ENCODE measurements around the gene ATXN2. TPM values are rescaled to one million over a fixed set of nuclear protein-coding genes. Genes with fewer than 3 reads are reported as not detected.
"Not testable (repeated sequence)": the region's sequence is repeated elsewhere in the genome, so short reads cannot be mapped to it uniquely, and the experiment has no call there.

ATXN2 gene
- total RNA-seq, 6 experiments from 2014 or later = 80.7 to 110 (median 91.9) TPM

- peaks cover 3% of the 10 kb centered on the region for H3K36me3 Mint-ChIP-seq (ENCODE audit: low read depth)
- no peaks in the 10 kb centered on the region for H3K9me3 Mint-ChIP-seq
- no peak overlapping the region for H3K27ac Mint-ChIP-seq
- peaks cover 7% of the 10 kb centered on the region; the same call in 1 of the 2 replicates for H3K27me3 Mint-ChIP-seq (ENCODE audit: insufficient read depth)
- no peak overlapping the region for H3K4me3 Mint-ChIP-seq
- DNase-seq = no peak
- TF ChIP-seq CTCF (IDR thresholded peaks at IDR 0.05) = no peak
- H3K4me1 Mint-ChIP-seq (ENCODE audit: low read depth) = peaks cover 22% of the 10 kb centered on the region
These were observed 3.2 kb upstream of the ATXN2 start for GRCh38 chr12:111602348-111602747.

GRCh38 chr12:111600986-111601385, 1.9 kb upstream of the ATXN2 start:
- Mint-ChIP-seq H3K36me3 (ENCODE audit: low read depth) (peaks cover 15% of the 10 kb centered on the region), H3K4me1 (ENCODE audit: low read depth) (peaks cover 19% of the 10 kb centered on the region)
- H3K4me3 Mint-ChIP-seq; H3K27me3 Mint-ChIP-seq (ENCODE audit: insufficient read depth); H3K9me3 Mint-ChIP-seq; H3K27ac Mint-ChIP-seq; DNase-seq: not testable (repeated sequence)

GRCh38 chr12:111600205-111600642, 1.1 kb upstream of the ATXN2 start:
- peak overlapping the region; percentile 89 for H3K4me3 Mint-ChIP-seq
- H3K27me3 Mint-ChIP-seq (ENCODE audit: insufficient read depth) = peaks cover 7% of the 10 kb centered on the region; the same call in 1 of the 2 replicates
- H3K9me3 Mint-ChIP-seq = no peaks in the 10 kb centered on the region
- peaks cover 15% of the 10 kb centered on the region for H3K36me3 Mint-ChIP-seq (ENCODE audit: low read depth)
- peaks cover 24% of the 10 kb centered on the region for H3K4me1 Mint-ChIP-seq (ENCODE audit: low read depth)
- H3K27ac Mint-ChIP-seq = peak overlapping the region; percentile 89
- DNase-seq = no peak
- no peak for TF ChIP-seq CTCF (IDR thresholded peaks at IDR 0.05)

GRCh38 chr12:111599453-111600204, 514 bp upstream of the ATXN2 start:
- DNase-seq = peak; percentile 86
- Mint-ChIP-seq H3K4me3 (peak overlapping the region; percentile 89), H3K27ac (peak overlapping the region; percentile 89), H3K27me3 (ENCODE audit: insufficient read depth) (peaks cover 7% of the 10 kb centered on the region; the same call in 1 of the 2 replicates), H3K36me3 (ENCODE audit: low read depth) (peaks cover 15% of the 10 kb centered on the region), H3K9me3 (no peaks in the 10 kb centered on the region), H3K4me1 (ENCODE audit: low read depth) (peaks cover 30% of the 10 kb centered on the region)
- no peak for TF ChIP-seq CTCF (IDR thresholded peaks at IDR 0.05)

GRCh38 chr12:111597831-111598636, 1.1 kb downstream of the ATXN2 start:
- peaks cover 15% of the 10 kb centered on the region for H3K36me3 Mint-ChIP-seq (ENCODE audit: low read depth)
- H3K4me3 Mint-ChIP-seq = peak overlapping the region; percentile 93
- H3K27me3 Mint-ChIP-seq (ENCODE audit: insufficient read depth) = peaks cover 5% of the 10 kb centered on the region; the same call in 1 of the 2 replicates
- H3K9me3 Mint-ChIP-seq = no peaks in the 10 kb centered on the region
- TF ChIP-seq CTCF (IDR thresholded peaks at IDR 0.05) = no peak
- H3K27ac Mint-ChIP-seq = peak overlapping the region; percentile 89
- peaks cover 46% of the 10 kb centered on the region for H3K4me1 Mint-ChIP-seq (ENCODE audit: low read depth)
- no peak for DNase-seq

Data from HFFc6 (cell line).